ENCODE data around the gene STK10.

DNA sequence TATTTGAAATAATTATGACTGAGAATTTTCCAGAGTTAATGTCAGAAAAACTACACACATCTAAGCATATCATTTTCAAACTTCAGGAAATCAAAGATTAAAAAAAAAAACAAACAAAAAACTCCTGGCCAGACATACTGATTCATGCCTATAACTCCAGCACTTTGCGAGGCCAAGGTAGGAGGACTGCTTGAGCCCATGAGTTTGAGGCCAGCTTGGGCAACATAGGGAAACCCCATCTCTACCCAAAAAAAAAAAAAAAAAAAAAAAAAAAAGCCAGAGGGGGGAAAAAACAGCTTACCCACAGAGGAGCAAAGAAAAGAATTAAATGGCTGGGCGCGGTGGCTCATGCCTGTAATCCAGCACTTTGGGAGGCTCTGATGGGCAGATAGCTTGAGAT, 28.3 kb upstream of the STK10 start:
- TF ChIP-seq ZFP3 (CRISPR knock-in tag; IDR thresholded peaks at IDR 0.05), result no peak
- TF ChIP-seq CSDC2 (CRISPR knock-in tag; IDR thresholded peaks at IDR 0.05), result no peak
- TF ChIP-seq, protein P1, sequence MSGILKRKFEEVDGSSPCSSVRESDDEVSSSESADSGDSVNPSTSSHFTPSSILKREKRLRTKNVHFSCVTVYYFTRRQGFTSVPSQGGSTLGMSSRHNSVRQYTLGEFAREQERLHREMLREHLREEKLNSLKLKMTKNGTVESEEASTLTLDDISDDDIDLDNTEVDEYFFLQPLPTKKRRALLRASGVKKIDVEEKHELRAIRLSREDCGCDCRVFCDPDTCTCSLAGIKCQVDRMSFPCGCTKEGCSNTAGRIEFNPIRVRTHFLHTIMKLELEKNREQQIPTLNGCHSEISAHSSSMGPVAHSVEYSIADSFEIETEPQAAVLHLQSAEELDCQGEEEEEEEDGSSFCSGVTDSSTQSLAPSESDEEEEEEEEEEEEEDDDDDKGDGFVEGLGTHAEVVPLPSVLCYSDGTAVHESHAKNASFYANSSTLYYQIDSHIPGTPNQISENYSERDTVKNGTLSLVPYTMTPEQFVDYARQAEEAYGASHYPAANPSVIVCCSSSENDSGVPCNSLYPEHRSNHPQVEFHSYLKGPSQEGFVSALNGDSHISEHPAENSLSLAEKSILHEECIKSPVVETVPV (CRISPR knock-in tag; IDR thresholded peaks at IDR 0.05), result no peak
- no peak for TF ChIP-seq ARNTL (CRISPR knock-in tag; IDR thresholded peaks at IDR 0.05; ENCODE audit: borderline replicate concordance, low read depth)
- no peak for TF ChIP-seq ZFP30 (CRISPR knock-in tag; IDR thresholded peaks at IDR 0.05)
- no peak for TF ChIP-seq RARB (CRISPR knock-in tag; IDR thresholded peaks at IDR 0.05)
- TF ChIP-seq, protein P2, sequence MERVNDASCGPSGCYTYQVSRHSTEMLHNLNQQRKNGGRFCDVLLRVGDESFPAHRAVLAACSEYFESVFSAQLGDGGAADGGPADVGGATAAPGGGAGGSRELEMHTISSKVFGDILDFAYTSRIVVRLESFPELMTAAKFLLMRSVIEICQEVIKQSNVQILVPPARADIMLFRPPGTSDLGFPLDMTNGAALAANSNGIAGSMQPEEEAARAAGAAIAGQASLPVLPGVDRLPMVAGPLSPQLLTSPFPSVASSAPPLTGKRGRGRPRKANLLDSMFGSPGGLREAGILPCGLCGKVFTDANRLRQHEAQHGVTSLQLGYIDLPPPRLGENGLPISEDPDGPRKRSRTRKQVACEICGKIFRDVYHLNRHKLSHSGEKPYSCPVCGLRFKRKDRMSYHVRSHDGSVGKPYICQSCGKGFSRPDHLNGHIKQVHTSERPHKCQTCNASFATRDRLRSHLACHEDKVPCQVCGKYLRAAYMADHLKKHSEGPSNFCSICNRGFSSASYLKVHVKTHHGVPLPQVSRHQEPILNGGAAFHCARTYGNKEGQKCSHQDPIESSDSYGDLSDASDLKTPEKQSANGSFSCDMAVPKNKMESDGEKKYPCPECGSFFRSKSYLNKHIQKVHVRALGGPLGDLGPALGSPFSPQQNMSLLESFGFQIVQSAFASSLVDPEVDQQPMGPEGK (CRISPR knock-in tag; IDR thresholded peaks at IDR 0.05; ENCODE audit: borderline replicate concordance), result no peak
- TF ChIP-seq, protein P3, sequence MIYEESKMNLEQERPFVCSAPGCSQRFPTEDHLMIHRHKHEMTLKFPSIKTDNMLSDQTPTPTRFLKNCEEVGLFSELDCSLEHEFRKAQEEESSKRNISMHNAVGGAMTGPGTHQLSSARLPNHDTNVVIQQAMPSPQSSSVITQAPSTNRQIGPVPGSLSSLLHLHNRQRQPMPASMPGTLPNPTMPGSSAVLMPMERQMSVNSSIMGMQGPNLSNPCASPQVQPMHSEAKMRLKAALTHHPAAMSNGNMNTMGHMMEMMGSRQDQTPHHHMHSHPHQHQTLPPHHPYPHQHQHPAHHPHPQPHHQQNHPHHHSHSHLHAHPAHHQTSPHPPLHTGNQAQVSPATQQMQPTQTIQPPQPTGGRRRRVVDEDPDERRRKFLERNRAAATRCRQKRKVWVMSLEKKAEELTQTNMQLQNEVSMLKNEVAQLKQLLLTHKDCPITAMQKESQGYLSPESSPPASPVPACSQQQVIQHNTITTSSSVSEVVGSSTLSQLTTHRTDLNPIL (CRISPR knock-in tag; IDR thresholded peaks at IDR 0.05; ENCODE audit: low read depth), result no peak
- TF ChIP-seq ZC3H10 (CRISPR knock-in tag; IDR thresholded peaks at IDR 0.05), result no peak
- no peak for TF ChIP-seq ISL1 (CRISPR knock-in tag; IDR thresholded peaks at IDR 0.05)
- TF ChIP-seq BACH2 (CRISPR knock-in tag; IDR thresholded peaks at IDR 0.05; ENCODE audit: borderline replicate concordance), result no peak
- TF ChIP-seq SNAI2 (CRISPR knock-in tag; IDR thresholded peaks at IDR 0.05), result no peak
- TF ChIP-seq, protein P4, sequence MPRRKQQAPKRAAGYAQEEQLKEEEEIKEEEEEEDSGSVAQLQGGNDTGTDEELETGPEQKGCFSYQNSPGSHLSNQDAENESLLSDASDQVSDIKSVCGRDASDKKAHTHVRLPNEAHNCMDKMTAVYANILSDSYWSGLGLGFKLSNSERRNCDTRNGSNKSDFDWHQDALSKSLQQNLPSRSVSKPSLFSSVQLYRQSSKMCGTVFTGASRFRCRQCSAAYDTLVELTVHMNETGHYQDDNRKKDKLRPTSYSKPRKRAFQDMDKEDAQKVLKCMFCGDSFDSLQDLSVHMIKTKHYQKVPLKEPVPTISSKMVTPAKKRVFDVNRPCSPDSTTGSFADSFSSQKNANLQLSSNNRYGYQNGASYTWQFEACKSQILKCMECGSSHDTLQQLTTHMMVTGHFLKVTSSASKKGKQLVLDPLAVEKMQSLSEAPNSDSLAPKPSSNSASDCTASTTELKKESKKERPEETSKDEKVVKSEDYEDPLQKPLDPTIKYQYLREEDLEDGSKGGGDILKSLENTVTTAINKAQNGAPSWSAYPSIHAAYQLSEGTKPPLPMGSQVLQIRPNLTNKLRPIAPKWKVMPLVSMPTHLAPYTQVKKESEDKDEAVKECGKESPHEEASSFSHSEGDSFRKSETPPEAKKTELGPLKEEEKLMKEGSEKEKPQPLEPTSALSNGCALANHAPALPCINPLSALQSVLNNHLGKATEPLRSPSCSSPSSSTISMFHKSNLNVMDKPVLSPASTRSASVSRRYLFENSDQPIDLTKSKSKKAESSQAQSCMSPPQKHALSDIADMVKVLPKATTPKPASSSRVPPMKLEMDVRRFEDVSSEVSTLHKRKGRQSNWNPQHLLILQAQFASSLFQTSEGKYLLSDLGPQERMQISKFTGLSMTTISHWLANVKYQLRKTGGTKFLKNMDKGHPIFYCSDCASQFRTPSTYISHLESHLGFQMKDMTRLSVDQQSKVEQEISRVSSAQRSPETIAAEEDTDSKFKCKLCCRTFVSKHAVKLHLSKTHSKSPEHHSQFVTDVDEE (CRISPR knock-in tag; IDR thresholded peaks at IDR 0.05), result no peak
